Stimulated activated CD8-positive, alpha-beta memory T cell treated with anti-CD3 and anti-CD28 coated beads, Interleukin-15, amount 100 ng/mL, for 48 hours (primary cell): Measurements from ENCODE around the gene CARD9.

Experiments
- DNase-seq, 2 donors: peaks; one replicate each; pipeline ENCODE4 v3.0.0-alpha.2; 2020; ENCODE audit warnings: low read depth in 2 of 2

CARD9 gene

DNA sequence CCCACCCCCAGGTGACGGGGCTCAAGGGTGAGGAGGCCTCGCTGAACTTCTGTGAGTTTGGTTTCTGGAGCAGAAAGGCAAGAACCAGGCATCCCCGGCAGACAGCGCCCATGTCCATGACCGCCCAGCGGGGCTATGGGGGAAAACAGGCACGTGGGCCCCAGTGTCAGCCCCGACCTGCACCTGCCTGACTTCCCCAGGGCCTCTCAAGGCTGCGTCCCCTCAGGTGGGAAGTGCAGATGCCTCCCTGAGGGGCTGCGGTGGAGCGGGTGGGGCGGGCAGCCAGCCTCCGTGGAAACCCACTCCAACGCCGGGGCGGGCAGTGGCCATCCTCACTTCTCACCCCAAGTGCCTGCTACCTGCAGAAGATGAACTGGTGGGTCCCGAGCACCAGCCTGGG, 6.9 kb upstream of the CARD9 start:
- no peak for DNase-seq

DNA sequence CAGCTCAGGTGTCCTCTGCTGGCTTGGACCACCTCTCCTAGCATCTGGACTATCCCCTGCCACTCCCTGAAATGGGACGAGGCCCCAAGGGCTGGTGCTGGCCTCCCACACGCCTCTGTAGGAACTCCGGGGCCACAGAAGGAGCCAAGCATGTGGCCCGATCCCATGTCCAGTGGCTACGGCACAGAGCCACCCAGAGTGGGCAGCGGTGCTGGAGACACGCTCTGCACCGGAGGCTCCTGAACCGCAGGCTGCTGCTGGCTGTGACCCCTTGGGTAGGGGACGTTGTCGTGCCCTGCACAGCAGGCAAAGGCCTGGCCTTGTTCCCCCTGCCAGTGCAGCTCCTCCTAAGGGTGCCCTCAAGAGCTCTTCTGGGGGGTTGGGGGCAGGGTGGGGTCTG, 6.4 kb upstream of the CARD9 start:
- DNase-seq, result no peak

DNA sequence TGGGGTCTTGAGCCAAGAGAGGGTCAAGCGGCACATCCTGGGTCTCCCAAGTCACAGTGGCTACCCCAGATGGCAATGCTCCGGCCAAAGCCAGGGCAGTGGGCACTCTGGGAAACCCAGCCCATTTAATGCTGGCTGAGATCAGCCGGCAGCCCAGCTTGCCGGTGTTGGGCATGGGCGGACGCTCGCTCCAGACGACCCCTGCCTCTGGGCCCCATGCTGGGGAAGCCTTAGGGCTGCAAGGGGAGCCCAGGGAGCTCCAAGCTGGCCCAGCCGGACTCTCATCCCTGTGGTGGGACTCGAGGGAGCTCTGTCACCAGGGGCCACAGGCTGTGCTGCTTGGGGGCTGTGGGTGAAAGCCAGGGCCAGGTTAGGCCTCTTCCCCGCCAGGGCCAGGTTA, 5.9 kb upstream of the CARD9 start:
- no peak for DNase-seq

DNA sequence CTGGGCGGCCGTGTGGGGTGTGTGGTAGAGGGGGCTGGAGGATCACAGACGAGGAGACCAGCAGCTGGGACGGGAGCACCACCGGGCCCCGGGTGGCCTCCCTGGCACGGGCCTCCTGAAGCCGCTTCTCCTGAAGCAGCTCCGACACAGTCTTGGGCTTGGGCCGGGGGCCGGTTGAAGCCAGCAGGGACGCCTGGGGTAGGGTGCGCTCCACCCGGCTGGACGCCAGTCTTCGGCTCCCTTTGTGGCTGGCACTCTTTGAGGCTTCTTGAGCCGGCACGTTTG, 5.5 kb upstream of the CARD9 start:
- DNase-seq, result no peak

DNA sequence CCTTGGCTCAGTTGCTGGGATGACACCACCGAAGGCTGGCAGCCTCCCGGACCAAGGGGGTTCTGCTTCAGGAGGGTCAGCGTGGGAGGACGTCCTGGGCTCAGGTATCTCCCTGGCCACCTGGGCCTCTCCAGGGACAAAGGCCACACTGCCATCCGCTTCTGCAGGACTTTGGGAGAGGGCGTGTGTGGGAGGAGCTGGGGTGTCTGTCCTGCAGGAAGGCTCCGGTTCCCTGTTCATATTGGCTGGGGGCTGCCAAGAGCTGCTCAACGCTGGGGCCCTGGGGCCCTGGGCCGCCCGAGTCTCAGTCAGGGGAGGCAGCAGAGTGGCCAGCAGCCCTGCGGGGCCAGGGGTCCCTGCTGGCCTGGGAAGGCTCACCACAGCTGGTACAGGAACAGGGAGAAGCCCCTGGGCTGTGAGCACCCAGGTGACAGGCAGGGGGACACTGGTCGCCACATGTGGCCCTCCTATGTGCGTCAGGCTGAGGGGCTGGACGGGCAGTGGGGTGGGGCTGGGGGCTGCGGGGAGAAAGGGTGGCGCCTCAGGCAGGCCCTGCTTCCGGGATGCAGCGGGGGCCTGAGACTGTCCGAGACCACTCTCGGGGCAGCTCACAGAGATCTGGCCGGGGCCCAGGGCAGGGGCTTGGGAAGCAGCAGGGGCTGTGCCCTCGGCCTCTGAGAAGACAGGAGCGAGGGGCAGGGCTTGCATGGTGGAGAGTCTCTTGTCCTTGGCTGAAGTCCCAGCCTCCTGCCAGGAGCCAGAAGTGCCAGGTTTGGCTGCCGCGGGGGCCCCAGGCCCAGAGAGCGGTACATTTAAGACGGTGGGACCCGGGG, 4.9 kb upstream of the CARD9 start:
- no peak for DNase-seq

DNA sequence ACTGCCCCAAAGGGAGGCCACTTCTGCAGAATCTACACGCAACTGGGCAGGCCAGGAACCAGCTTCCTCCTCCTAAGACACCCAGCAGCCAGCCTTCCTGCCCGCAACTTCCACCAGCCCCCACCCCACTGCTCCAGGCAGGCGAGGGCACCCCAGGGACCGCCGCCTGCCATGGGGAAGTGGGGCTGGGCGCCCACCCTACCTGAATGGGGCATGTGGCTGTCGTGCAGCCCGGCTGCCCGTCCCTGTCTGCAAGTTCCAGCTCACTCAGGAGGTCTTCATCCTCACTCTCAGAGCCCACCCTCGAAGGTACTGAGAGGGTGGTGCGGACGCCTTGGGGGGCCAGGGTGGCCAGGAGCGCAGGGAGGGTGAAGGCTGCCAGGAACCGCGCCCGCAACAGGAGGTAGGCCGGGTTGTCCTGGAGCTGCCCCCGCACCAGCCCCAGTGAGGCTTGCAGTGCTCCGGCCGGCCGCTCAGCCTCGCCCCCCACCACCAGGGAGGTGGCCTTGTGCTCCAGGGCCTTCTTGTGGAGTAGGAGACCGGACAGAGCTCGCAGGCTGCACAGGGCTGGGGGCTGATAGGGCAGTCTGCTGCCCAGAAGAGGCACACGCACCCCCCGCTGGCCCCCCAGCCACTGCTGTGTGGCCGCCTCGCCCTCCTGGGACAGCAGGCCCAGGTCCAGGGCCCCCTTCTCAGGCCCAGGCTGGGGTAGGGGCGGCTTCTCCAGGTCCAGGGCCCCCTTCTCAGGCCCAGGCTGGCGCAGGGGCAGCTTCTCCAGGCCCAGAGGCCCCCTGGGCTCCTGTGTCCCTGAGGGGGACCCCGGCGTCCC, 4.1 kb upstream of the CARD9 start:
- no peak for DNase-seq

DNA sequence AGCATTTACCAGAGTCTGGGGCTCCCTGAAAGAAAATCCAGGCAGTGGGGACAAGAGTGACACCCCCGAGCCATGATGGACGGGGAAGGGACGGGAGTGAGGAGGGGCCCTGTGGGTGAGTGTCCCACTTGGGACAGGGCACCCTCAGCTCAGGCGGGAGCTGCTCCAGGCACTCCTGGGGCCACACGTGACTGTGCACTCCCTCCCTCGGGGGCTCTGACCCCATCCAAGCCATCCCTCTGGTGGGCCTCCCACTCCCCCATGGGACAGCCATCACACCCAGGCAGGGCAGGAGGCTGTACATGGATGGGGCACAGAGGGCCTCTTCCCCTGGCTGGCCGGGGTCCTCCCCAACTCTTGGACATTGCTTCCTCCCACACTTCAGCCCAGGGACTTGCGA, 3.0 kb upstream of the CARD9 start:
- DNase-seq, result no peak

DNA sequence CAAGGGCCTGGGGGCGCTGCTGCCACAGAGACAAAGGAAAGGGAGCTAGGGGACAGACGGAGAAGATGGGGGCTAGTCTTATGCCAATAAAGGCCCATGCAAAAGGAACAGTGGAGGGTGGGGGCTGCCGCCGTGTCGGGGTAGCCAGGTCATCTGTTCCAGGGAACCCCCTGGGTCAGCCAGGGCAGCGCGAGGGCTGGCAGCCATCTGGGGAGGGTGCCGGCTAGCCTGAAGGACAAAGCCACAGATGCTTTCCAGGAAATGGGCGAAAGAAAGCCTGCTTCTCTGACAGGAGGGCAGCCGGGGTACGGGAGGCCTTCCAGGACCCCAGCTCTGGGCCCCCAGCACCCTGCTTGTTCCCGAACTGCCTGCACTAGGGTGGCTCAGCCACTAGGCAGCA, 1.6 kb upstream of the CARD9 start:
- no peak for DNase-seq

DNA sequence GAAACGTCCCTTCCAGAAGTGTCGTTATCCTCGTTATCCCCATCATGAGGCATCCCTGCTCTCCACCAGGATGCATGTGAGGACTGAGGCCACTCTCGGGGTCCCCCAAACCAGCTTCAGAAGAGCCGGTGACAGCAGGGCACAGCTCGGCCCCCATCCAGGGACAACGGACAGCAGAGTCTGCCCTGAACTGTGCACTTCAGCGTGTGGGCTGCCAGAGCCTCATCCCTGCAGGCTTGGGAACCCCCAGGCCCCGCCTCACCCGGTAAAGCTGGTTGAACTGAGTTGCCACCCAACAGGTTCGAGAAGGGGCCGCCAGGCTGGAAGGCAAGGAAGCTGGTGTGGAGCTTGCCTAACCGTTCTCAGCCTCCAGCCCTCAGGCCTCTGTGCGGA, 710 bp upstream of the CARD9 start:
- DNase-seq, result no peak

DNA sequence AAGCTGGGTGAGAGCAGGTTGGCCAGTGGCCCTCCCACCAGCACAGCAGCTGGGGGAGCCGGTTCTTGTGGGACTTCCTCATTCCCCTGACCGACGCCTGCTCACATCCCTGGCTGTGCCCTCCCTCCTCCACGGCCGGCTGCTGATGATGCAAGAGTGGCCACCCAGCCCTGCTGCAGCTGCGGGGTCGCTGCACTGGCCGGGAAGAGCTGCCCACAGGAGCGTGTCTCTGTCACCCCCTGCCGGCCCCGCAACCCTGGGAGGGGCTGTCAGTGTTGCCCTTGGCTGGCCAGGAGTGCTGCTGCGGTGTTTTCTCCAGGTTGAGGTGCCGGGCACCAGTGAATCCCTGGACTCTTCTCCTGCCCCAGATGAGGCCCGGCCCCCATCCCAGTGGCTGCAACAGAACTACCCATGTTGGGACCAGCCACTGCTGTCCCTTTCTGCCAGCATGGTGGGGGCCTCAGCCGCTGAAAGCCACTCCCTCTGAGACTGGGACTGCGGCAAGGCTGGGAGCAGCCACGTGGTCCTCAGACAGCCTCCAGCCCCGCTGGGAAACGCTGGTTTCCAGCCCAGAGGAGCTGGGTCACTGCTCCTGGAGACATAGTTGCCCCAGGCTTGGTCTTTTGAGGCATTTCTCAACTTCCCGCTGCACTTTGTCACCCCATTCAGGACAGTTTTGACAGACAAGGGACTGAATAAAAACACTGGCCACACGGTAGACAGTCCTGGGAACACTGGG, 739 bp downstream of the CARD9 start:
- DNase-seq, result no peak

DNA sequence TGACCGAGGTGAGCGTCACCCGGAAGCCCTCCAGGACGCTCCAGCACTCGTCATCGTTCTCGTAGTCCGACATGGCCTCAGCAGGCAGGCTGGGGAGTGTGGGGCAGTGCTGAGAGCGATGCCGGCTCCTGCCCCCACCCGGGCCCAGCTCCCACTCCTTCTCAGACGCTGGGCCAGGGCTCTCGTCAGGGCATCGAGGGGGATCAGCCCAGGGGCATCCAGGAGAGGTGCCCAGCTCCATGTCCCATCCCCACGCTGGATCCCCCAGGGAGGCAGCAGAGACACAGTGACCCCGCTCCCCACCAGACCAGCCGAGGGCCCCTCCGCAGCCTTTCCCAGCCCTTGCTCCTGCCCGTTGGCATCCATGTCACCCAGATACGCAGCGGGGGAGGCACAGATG, 1.5 kb downstream of the CARD9 start:
- no peak for DNase-seq

DNA sequence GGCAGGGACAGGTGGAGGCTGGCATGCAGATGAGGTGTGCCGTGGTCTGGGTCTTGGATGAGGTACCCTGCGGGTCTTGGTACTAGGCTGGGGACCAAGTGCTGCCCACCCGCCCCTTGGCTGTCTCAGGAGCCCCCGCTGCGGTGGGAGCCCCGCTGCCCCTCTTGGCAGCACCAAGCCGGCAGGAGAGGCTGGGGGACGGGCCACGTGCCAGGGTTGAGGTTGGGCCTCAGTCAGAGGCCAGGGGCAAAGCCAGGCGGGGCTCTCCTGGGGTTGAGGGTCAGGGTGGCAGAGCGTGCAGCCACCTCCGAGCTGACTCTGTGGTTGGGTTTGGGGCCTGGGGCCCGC, 2.0 kb downstream of the CARD9 start:
- no peak for DNase-seq

DNA sequence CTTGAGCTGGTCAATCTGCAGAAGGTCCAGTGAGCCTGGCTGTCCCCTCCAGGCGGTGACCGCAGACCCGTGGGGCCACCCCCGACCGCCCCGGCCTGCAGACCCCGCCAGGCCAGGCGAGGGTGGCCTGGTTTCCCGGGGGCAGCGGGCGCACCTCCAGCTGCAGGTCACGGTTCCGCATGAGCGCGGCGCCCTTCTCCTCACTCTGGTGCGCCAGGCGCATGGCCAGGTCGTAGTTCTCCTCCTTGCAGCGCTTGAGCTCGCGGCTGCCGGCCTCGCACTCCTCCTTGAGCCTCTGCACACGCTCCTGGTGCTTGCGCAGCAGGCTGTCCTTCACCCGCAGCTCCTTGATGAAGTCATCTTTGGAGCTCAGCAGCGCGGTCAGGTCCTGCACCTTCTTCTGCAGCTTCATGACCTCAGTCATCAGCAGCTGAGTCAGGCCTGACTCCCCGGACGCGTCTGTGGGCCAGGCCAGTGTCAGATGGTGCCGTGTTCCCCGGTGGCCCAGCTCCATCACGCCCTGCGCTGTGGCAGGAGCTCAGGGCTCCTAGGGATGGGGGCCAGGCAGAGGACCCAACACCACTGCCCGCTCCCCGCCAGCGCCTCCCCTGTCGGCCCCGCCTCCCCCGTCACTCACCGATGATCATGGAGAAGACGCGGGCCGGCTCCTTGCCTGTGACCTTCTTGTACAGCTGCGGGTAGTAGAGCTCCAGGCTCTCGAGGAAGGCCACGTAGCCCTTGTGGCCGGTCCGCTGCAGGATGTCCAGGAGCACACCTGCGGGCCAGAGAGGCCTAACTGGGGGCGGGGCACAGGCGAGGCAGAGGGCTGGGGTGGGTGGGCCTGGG, 2.6 kb downstream of the CARD9 start:
- DNase-seq, result no peak

DNA sequence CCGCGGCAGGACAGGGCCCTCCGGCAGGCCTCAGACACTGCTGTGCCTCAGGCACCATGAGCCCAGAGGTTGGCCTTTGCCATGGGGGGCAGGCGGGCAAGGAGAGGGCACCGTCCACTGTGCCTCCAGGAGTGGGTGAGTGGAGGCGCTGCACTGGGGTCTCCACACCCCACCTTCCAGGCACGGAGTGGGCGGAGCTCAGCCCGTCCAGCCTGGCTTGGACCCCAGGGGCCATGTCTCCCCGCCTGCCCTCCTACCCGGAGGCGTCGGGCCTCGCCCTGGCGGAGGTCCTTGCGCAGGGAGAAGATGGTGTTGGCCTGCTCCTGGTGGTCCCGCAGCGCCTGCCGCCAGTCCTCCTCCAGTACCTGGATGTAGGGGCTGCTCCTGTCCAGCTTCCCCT, 3.4 kb downstream of the CARD9 start:
- DNase-seq, result no peak

DNA sequence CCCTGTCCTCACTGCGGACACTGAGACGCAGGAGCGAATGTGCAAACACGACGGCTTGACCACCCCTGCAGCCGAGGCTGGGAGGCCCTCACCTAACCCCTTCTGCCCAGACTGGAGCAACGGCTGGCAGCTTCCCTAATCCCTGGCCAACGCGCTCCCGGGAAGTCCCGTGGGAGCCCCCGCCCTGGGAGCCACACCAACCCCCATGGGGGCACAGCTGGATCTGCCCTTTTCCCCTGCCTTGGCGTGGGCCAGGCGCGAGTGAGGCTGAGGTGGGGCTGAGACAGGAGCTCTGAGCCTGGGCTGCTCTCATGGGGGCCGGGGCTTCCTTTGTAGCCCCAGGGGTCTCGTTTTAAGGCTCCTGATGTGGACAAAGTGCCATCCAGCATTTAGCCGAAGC, 5.3 kb downstream of the CARD9 start:
- no peak for DNase-seq

DNA sequence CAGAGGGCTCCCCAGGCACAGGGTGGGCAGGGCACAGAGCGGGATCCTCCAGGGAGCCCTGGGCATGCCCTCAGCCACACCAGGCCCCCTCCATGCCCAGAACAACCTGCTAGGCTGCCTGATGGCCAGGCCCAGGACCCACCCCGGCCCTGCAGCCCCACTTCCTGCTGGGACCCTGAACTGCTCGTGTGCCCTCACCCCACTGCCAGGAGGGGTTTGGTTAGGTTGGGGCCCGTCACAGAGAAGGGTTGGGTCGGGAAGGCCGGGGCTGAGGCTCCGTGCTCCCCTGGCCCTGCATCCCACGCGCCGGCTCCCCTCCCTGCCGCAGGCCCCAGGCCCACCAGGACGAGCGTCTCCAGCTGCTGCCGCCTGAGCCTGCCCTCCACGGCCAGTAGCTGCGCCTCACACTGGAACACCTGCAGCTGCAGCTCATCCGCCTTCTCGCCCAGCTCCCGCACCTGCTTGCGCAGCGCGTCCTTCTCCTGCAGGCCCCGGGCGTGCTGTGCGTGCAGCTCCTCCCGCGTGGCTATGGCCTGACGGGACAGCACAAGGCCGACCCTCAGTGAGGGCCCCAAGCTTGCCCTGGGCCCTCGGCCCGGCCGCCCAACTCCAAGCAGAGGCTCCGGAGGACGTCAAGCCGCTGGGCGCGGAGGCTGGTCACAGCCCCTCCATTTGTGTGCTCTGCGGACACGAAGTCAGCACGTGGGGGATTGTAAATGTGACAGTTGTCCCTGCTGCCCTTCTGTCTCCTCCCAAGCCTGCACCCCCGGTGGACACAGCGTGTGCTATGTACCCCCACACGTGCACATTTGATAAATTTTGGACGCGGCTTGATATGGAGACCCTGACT, 5.9 kb downstream of the CARD9 start:
- no peak for DNase-seq

DNA sequence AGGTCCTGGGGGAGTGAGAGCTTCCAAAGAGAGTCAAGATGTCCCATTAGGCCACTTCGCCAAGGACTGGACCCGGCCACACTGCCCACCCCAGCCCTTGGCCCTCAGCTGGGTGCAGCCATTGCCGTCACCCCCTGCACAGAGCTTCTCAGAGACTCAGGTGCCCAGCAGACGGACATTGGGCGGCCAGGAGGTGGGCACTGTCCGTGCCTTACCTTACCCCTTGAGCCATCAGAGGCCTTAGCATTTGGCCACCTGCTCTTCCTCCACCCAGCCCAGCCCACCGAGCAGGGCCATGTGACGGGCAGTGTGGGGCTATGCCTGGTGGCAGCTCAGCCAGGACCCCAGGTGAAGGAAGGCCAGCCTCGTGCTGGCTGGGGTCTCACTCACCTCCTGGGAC, 6.6 kb downstream of the CARD9 start:
- DNase-seq, result no peak

DNA sequence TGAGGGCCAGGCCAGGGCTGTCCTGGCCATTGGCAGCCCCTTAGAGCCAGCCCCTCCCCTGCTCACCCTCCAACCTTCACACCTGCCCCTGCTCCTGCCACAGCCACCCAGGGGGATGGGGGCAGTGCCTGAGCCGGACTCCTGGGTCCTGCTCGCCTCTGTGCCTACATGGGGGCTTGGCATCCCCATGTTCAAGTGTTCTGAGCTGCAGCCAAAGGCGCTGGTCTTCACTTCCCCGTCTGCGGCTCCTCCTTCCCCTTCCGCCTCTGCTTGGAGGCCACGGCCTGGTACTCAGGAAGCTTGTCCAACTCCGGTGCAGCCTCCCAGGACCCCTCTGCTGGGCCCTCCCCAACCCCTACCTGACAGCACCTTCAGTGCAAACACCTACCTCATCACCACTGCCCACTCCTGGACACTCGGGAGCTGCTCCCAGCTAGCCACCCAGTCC, 7.7 kb downstream of the CARD9 start:
- no peak for DNase-seq

DNA sequence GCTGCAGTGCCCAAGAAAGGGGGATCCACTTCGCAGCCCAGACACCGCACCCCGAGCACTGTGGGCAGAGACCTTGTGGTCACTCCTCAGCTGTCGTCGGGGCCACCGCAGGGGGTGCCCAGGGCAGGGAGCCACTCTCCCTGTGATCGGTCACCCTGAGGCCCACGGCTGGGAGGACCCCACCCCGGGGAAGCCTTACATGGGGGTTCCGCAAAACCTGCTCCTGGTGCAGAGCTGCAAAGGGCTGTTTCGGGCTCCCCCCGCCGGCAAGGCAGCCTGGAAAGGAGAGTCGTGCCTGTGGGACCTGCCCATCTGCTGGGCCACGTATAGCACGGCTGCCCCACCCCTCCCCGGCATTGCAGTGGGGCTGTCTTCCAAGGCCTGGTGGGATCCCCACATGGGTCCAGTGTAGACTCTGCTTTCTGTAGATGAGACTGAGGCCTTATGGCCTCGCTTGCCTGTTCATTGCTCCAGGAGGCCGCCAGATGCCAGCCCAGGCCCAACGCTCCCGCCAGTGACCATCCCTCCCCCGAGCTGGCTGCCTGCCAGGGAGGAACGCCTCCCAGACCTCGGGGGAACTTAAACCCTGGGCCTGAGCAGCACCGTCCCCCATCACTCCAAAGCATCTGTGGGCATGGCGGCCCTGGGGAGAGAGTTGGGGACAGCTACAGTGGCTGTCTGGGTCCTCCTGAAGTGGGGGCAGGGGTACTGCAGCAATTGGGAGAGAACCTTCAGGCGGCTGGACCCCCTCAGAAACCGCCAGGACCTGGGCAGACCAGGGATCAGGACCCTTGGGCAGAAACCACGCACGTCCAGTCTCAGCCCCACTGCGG, 8.3 kb downstream of the CARD9 start:
- DNase-seq, result no peak
